ACHN (cell line): ENCODE results near the gene CFHR4.
"Not testable (repeated sequence)": the region's sequence is repeated elsewhere in the genome, so short reads cannot be mapped to it uniquely, and the experiment has no call there.

Experiments used
- DNase-seq: peaks from one replicate; pipeline ENCODE4 v3.0.0-alpha.2; 2015
- in situ Hi-C: cut with HindIII; loops from 2 replicates; pipeline ENCODE4 v1.10.0; 2017; ENCODE audit warnings: low sequenced_read_pairs, low pct_ligation_motif_present, low pct_unique_long_range_greater_than_20kb

CFHR4 gene

DNA sequence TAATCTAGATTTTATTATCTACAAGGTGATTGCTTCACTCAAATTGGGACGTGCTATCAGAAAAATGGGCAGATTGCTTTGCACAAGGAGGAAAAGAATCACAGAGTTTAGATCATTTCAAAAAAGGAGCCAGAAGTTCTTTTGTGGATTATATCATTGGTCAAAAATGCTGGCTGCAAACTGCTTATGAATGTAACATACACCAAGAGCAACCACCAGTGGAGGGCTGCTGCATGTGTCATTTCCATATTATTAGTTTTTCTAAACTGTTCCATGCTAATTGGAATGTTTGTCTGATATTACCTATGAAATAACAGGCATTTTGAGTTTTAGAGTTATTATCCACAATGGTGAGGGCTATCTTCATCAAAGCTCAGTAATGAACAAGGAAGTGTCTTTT is 39.0 kb downstream of the CFHR4 start:
- in situ Hi-C loops, DNase-seq: not testable (repeated sequence)

DNA sequence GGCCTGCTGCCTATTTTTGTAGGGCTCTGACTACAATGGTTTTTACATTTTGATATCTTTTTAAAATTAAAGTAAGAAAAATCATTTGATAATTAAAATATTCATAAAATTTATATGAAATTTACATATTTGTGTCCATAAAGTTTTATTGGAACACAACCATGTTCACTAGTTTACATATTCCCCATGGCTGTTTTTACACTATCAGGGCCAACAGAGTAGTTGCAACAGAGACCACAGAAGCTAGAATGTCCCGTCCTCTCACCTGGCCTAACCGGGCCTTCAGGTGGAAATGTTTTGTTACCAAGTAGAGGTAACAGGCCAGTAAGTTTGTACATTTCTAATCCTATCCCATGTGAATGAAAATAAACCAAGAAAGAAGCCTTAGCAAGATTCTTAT is 45.0 kb downstream of the CFHR4 start:
- DNase-seq, in situ Hi-C loops: not testable (repeated sequence)

DNA sequence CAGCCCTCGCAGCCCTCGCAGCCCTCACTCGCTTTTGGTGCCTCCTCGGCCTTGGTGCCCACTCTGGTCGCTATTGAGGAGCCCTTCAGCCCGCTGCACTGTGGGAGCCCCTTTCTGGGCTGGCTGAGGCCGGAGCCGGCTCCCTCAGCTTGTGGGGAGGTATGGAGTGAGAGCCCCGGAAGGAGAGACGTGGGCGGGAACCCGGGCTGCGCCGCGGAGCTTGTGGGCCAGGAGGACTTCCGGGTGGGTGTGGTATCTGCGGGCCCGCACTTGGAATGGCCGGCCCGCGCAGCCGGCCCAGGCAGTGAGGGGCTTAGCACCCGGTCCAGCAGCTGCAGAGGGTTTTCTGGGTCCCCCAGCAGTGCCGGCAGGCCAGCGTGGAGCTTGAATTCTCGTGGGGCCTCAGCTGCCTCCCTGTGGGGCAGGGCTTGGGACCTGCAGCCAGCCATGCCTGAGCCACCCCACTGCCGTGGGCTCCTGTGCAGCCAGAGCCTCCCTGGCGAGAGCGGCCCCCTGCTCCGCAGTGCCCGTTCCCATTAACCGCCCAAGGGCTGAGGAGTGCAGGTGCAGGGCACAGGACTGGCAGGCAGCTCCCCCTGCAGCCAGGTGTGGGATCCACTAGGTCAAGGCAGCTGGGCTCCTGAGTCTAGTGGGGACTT is 45.8 kb downstream of the CFHR4 start:
- DNase-seq, result no peak
- in situ Hi-C loops, result no loop called here

DNA sequence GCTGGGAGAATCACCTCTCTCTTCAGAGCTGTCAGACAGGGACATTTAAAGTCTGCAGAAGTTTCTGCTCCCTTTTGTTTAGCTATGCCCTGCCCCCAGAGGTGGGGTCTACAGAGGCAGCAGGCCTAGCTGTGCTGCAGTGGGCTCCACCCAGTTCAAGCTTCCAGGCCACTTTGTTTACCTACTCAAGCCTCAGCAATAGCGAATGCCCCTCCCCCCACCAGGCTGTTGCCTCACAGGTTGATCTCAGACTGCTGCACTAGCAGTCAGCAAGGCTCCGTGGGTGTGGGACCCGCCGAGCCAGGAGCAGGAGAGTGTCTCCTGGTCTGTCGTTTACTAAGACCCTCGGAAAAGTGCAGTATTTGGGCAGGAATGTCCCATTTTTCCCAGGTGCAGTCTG is 53.6 kb downstream of the CFHR4 start:
- DNase-seq, in situ Hi-C loops: not testable (repeated sequence)

DNA sequence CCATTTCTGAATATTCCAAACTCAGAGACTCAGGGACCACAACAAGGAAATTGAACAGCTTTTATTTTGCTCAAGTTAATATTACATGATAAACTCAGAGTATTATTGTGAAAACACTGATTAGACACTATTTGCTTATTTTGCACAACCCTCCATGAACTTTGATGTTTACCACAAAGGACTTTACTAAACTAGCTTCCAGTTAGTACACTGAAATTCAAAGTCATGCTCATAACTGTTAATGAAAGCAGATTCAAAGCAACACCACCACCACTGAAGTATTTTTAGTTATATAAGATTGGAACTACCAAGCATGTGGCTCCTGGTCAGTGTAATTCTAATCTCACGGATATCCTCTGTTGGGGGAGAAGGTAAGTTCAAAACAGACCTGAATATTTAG is 55.7 kb downstream of the CFHR4 start, which contains the start of gene CFHR2:
Gene CFHR2, plus strand, starts transcription at position 171 of the 400 bp plus-strand sequence. Its CDS starts 143 bp downstream, at position 314.
- DNase-seq, in situ Hi-C loops: not testable (repeated sequence)

DNA sequence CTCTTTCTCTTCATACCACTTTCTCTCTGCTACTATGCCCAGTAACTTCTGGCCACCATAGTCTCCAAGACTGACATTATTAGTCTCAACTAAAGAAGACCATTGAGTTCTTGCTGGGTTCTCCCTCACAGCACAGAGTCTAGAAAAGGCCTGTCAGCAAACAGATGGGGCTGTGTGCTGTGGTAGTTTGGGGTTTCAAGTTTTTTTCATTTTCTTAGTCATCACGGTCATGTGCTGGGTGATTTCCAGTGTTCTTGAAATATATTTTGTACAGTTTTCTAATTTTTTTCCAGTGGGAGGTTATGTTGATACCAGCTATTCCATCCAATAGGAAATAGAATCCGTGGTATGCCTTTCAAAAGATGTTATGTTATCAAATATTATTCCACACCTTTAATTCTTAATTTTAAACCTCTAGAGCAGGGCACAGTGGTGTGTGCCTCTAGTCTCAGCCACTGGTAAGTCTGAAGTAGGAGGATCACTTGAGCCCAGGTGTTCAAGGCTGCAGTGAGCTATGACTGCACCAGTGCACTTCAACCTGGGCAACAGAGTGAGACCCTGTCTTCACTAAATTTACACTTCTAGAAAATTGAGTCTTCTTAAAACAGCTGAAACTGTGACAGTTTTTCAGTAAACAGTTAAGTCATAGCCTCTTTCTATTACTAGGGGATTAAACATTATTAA is 64.0 kb downstream of the CFHR4 start:
- DNase-seq, result no peak
- in situ Hi-C loops, result no loop called here

DNA sequence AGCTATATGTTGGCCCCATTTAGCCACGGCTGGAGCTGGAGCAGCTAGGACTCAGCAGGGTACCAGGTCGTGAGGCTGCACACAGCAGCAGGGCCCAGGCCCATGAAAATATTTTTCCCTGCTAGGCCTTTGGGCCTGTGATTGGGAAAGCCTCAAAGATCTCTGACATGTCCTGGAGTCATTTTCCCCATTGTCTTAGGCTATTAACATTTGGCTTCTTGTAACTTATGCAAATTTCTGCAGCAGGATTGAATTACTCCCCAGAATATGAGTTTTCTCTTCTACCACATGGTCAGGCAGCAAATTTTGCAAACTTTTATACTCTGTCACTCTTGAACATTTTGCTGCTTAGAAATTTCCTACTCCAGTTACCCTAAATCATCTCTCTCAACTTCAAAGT is 66.9 kb downstream of the CFHR4 start:
- no peak for DNase-seq

DNA sequence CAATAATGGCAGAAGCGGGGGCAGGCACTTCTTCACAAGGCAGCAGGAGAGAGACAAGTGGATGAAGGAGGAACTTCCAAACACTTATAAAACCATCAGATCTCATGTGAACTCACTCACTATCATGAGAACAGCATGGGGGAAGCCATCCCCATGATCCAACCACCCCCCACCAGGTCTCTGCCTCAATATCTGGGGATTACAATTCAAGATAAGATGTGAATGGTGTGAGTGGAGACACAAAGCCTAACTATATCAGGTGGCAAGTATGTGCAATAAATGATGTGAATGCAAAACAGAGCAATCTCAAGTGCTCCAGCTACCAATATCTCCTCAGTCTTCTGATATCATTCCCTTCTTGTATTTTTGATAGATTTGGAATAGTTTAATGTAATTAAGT is 68.1 kb downstream of the CFHR4 start:
- DNase-seq, result no peak
- in situ Hi-C loops, result no loop called here

More for the DNA sequence above, 66.9 kb downstream of the CFHR4 start:
- in situ Hi-C loops, result no loop called here

DNA sequence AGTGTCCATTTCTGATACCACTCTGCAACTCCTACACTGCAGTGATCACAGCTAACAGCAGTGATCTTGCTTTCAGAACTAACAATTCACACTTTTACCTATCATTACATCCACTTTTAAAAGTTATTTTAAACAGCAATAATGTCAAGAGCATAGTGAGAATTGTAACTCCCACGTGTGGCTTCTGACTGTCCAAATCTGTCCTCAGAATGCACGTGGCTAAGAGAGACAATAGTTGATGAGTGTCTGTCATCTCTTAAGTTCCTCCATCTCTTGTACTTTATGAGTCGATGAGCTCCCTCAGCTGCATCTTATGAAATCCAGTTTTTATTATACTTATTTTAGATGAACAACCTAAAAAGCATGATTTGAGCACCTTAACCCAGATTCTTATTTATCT is 73.0 kb downstream of the CFHR4 start:
- in situ Hi-C loops, result no loop called here

More for the DNA sequence above, 73.0 kb downstream of the CFHR4 start:
- no peak for DNase-seq
